ENCODE results near the gene CFP. TPM values are rescaled to one million over a fixed set of nuclear protein-coding genes. Genes with fewer than 3 reads are reported as not detected.

The CFP gene
- polyA plus RNA-seq, 3 donors = 1.5 to 3.0 (median 1.8) TPM

DNA sequence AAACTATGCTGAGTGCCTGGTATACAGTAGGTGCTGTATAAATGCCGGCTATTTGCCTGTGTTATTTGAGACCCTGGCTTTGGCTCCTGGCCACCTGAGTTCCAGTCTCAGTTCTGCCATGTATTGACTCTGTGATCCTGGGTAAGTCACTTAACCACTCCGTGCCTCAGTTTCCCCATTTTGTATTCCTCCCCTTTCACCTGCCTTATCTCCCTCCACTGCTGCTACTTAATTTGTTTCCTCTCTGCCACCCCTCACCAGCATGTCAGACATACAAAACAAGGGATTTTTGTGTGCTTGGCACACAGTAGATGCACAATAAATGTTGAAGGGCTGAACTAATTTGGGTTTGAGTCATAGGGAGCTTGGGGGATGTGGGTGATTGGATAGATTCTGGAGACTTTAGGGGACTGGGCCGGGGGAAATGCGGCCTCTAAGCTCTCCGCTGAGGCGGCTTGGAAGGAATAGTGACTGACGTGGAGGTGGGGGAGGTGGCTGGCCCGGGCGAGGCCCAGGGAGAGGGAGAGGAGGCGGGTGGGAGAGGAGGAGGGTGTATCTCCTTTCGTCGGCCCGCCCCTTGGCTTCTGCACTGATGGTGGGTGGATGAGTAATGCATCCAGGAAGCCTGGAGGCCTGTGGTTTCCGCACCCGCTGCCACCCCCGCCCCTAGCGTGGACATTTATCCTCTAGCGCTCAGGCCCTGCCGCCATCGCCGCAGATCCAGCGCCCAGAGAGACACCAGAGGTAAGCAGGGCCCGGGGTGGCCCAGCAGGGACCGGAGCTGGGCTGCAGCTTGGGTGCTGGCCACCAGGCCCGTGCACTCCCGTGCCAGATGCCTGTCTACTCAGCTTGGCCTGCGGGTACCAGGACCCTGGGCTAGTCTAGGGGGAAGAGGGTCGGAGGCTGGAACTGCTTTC lies 47.7 kb downstream of the CFP start, which contains the start of gene TIMP1:
TIMP1 (plus strand) TSS at position 706 of the 917 bp plus-strand sequence. CDS start 980 bp downstream, outside the sequence.
- DNase-seq (ENCODE audit: extremely low read depth in 1 of 11, low read depth in 9 of 11, low spot score in 4 of 11) = peak in 8 of 11 donors; percentile 31 to 77 (median 68)

DNA sequence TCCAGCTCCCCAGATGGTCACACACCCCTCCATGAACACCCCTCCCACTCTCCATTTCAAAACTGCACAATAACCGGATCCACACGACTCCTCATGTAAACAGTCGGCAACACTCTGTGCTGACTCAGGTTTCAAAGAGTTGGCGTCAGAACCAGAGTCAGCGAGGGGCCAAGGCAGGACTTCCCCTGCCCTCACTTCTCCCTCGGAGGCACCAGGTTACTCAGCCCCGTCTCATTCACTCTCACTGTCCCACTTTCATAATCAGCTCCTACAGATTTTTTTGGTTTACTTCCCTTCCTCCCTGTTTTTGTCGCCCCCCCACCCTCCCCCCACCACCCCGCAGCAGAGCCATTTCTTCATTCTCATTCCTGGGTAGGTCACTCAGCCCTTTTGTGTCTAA lies 50.2 kb downstream of the CFP start:
- DNase-seq (ENCODE audit: extremely low read depth in 1 of 11, low read depth in 9 of 11, low spot score in 4 of 11) = no peak

DNA sequence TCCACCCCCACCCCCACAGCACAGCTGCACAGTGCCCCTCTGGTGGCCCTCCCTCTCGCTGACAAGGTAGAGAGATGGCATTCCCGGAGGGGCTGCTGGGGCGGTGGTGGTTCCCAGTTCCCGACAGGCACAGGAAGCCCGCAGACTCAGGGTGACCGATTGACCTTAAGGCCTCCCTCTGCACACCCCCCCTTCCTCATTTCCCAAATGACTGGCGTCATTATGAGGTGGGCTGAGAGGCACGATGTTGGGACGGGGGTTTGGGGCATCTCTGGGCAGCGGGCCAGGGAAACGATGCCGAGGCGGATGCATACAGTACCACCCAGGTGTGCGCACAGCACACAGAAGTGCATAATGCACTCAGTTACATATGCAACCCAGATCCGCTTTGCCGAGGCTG lies 51.0 kb downstream of the CFP start:
- no peak for DNase-seq (ENCODE audit: extremely low read depth in 1 of 11, low read depth in 9 of 11, low spot score in 4 of 11)

DNA sequence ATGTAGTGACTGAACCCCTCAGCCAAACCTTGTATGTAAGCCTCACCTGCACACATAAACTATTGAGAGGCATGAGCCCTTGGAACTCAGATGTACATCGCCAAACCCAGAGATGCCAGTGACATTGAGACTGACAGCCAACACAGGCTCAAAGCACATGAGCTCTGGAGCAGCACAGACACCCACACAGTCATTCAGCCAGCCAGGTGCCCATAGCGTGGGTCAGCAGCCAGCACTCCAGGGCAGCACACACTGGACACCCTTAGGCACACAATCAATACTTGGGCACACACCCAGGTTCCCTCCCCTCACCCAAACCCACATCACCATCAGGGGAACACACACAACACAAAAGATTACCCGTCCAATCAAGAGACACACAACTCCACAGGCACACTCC lies 51.8 kb downstream of the CFP start:
- DNase-seq (ENCODE audit: extremely low read depth in 1 of 11, low read depth in 9 of 11, low spot score in 4 of 11) = no peak

DNA sequence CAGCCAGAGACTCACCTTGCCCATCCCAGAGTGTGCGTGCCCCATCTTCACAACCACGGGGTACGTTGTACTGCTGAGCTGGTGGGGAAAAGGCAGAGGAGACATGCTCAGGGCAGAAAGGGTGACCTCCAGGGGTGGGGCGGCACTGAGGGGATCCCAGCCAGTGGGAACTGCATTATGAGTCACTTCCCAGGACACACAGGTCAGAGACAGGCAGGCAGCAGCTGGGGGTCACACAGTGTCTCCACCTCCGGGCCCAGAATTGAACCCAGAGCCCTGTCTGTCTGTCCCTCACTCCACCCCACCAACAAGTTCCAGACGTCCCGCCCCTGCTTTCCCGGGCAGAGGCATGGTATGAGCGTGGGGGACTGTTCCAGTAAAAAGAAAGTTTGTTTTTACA lies 52.3 kb downstream of the CFP start:
- no peak for DNase-seq (ENCODE audit: extremely low read depth in 1 of 11, low read depth in 9 of 11, low spot score in 4 of 11)

DNA sequence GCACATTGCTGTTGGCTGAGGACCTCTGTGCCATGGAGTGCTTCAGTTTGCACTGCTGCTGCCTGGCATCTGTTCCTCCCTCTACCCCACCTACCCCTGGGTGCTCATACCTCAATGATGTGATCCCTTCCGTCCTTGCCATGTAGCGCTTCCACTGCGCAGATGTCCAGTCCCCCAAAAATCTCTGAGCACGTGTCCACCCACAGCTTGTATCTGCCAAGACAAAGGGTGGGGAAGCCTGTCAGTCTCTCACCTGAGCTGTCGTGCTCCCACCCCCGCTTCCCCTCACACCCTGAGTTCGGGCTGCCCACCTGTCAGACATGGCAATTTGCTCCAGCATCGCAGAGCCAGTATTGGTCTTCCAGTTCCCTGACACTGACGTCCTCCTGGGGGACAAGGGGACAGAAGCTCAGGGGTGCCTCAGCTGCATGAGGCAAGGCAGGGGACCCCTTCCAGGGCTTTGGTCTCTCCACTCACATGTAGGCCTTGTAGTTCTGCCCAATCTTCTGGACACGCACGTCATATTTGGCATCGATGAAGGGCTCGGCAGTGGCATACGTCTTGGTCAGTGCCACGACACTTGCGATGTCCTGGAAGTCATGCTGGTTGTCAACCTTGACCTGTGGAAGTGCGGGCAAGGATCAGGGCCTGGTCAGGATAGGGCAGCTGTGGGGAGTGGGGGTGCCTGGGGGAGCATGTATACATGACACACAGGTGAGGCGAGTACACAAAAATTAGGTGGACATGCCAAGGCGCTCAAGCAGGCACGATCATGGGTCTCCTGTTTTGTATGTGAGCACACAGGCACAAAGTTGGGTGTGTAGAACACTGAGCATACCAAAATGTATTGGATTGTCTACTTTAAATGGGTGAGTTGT lies 53.5 kb downstream of the CFP start:
- no peak for DNase-seq (ENCODE audit: extremely low read depth in 1 of 11, low read depth in 9 of 11, low spot score in 4 of 11)

DNA sequence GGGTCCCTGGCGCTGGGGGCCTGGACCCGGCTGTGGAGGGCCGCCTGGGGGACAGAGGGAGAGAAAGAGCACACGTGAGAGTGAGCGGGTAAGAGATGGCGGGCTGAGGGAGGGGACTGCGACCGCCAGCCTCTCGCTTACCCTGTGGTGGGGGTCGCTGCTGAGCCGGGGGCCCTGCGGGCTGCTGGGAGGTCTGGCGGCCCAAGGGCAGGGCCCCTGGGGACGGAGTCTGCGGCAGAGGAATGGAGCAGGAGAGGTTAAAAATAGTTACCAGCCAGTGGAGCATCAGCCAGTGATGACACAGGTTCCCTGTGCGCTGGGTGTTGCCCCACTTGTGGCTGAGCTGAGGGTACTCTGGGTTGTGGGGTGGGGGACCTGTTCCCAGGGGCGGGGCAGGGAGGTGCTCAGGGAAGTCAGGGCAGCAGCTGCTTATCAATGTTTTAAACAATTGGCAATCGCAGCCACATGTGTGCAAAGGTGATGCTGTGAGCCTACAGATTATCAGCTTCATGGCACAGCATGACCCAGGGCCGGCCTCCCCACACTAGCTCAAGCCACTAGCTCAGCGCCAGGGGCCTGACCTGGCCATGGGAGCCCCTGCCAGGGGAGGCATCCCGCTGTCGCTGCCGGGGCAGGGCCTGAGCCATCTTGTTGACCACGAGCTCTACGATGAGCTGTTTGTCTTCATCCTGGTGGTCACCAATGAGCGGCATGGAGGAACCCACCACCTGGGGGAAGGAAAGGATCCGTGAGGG lies 55.0 kb downstream of the CFP start:
- no peak for DNase-seq (ENCODE audit: extremely low read depth in 1 of 11, low read depth in 9 of 11, low spot score in 4 of 11)

DNA sequence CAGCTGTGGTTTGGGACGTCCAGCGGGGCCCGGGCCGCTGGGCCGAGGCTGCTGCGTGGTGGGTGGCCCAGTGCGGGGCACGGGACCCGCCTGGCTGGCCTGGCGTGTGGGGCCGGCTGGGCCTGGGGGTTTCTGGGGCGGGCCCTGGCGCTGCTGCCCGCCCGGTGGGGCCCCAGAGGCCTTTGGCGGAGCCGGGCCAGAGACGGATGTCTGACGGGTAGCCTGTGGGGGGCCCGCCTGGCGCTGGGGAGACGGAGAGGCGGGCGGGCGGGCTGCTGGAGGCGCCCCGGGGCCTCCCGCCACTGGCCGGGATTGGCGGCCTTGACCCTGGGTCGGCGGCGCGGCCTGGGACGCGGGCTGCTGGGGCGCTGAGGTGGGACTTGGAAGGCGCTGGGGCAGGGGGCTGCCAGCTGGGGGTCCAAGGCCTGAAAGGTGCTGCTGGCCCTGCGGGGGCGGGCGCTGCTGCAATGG lies 55.6 kb downstream of the CFP start:
- DNase-seq (ENCODE audit: extremely low read depth in 1 of 11, low read depth in 9 of 11, low spot score in 4 of 11) = no peak

DNA sequence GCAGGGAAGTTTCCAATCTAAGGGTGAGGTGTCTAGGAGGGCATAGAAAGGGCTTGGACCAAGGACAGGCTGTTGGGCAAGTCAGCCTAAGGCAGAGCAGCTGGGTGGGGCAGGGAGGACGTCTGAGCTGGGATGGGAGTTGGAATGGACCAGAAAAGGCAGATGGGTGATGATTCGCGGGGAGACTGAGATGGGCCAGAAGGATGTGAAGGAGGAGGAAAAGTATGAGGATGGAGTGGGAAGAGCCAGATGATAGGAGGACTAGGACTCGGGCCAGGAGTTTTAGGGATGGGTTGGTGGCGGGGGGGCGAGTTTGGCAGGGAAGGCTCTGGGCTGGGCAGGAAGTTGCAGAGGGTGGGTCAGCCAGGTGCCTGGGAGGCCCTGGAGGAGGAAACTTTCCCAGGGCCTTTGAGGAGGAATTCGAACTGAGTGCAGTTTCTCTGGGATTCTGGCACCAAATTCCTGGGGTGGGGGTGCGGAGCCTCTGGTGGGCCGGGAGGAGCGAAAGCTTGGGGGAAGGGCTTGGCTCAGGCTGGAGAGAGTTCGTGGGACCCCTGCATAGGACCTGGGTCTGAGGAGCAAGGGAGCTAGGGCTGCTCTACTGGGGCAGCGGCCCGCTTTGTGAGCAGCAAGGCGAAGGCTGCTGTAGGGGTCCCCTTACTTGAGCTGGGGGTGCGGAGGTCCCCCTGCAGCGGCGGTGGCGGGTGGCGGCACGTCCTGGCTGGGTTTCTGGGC lies 56.2 kb downstream of the CFP start:
- peak in 8 of 11 donors; percentile 24 to 70 (median 56) for DNase-seq (ENCODE audit: extremely low read depth in 1 of 11, low read depth in 9 of 11, low spot score in 4 of 11)

Other genes starting within 250 kb of the CFP start
- 10 to 100 TPM; 11.6 to 13.1 (median 12.9) TPM for gene ZNF41, start 146.7 kb downstream of the CFP start, polyA plus RNA-seq (ENCODE audit: insufficient read length in 3 of 3)
- 10 to 100 TPM; 56.8 to 70.7 (median 59.7) TPM for gene ARAF, start 68.7 kb downstream of the CFP start, polyA plus RNA-seq (ENCODE audit: insufficient read length in 3 of 3)
- 10 to 100 TPM; 73.6 to 97.2 (median 80.5) TPM for gene TIMP1, start 47.5 kb downstream of the CFP start, polyA plus RNA-seq (ENCODE audit: insufficient read length in 3 of 3)
- 1 to 10 TPM; 5.6 to 7.6 (median 6.7) TPM for gene SYN1, start 10.1 kb downstream of the CFP start, polyA plus RNA-seq (ENCODE audit: insufficient read length in 3 of 3)
- gene ELK1, start 20.6 kb upstream of the CFP start, polyA plus RNA-seq (ENCODE audit: insufficient read length in 3 of 3) = 10 to 100 TPM; 26.6 to 33.0 (median 29.8) TPM
- gene UXT, start 29.2 kb upstream of the CFP start, polyA plus RNA-seq (ENCODE audit: insufficient read length in 3 of 3) = 100 to 1,000 TPM; 107 to 124 (median 116) TPM
- gene ZNF81, start 207.0 kb upstream of the CFP start, polyA plus RNA-seq (ENCODE audit: insufficient read length in 3 of 3) = 1 to 10 TPM; 6.7 to 7.6 (median 6.8) TPM